HG03280 (cell line): ENCODE measurements around the gene MTX1.
"Not testable (repeated sequence)": the region's sequence is repeated elsewhere in the genome, so short reads cannot be mapped to it uniquely, and the experiment has no call there.

ENCODE experiments used
- ATAC-seq: cut with Tn5 transposase; IDR thresholded peaks from one replicate; pipeline ENCODE4 v1.9.1; 2021; ENCODE audit warnings: mild to moderate bottlenecking, moderate library complexity; ENCODE audit not compliant: unreplicated experiment

Gene MTX1

GRCh38 chr1:155208541-155209311, at the start of gene MTX1:
TSS of gene MTX1 (plus strand) at chr1:155208695. CDS start at chr1:155208805, 110 bp downstream.
- ATAC-seq: peak; percentile 66

- no peak for ATAC-seq
Measured at GRCh38 chr1:155158991-155159390, 49.5 kb upstream of the MTX1 start.

- ATAC-seq: no peak
Measured at GRCh38 chr1:155160128-155160527, 48.4 kb upstream of the MTX1 start.

- ATAC-seq: not testable (repeated sequence)
Measured at GRCh38 chr1:155162631-155163030, 45.9 kb upstream of the MTX1 start.

- not testable (repeated sequence) for ATAC-seq
Measured at GRCh38 chr1:155163785-155164184, 44.7 kb upstream of the MTX1 start.

- not testable (repeated sequence) for ATAC-seq
Measured at GRCh38 chr1:155164625-155165024, 43.9 kb upstream of the MTX1 start.

- ATAC-seq: no peak
Measured at GRCh38 chr1:155166051-155166470, 42.4 kb upstream of the MTX1 start.

- no peak for ATAC-seq
Measured at GRCh38 chr1:155166471-155167165, 41.9 kb upstream of the MTX1 start.

GRCh38 chr1:155167166-155168104, 41.1 kb upstream of the MTX1 start:
- no peak for ATAC-seq

- ATAC-seq: not testable (repeated sequence)
Measured at GRCh38 chr1:155168105-155168445, 40.4 kb upstream of the MTX1 start.

- no peak for ATAC-seq
Measured at GRCh38 chr1:155168456-155169210, 39.9 kb upstream of the MTX1 start.

- ATAC-seq: no peak
Measured at GRCh38 chr1:155169541-155169940, 39.0 kb upstream of the MTX1 start.

- no peak for ATAC-seq
Measured at GRCh38 chr1:155170101-155170785, 38.3 kb upstream of the MTX1 start.

GRCh38 chr1:155170806-155171205, 37.7 kb upstream of the MTX1 start:
- ATAC-seq: no peak

- ATAC-seq: peak; percentile 17
Measured at GRCh38 chr1:155171836-155172731, 36.4 kb upstream of the MTX1 start.

- peak; percentile 80 for ATAC-seq
Measured at GRCh38 chr1:155172732-155173477, 35.6 kb upstream of the MTX1 start, which contains the start of gene KRTCAP2. TSS of gene KRTCAP2 (minus strand) at chr1:155173304. CDS start at chr1:155173224, 80 bp downstream.

- no peak for ATAC-seq
Measured at GRCh38 chr1:155173478-155174323, 34.8 kb upstream of the MTX1 start, which contains the start of gene TRIM46. TSS of gene TRIM46 (plus strand) at chr1:155173849. CDS start at chr1:155173967, 118 bp downstream.
